ENCODE data around the gene SLC11A2. TPM values are rescaled to one million over a fixed set of nuclear protein-coding genes. Genes with fewer than 3 reads are reported as not detected.

SLC11A2 gene
- total and polyA plus RNA-seq, 2 experiments from 2014 or later = 19.4 to 48.9 TPM

DNA sequence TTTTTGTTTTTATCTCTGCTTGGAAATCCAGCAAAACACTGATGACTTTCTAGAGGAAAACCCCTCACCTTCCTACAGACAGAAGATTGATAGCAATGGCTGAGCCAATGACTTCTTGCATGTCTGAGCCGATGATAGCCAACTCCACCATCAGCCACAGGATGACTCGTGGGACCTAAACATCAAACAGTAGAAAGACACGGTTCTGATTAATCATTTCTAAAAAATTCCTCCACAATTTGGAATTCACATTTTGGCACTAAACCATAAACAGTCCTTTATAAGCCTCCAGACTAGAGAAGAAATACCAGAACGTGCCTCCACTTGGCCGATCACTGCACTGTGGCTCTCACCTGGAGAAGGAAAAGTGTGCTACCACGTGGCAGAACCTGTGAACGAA lies 25.9 kb downstream of the SLC11A2 start:
- H3K9me2 ChIP-seq (ENCODE audit: insufficient read depth) = no peaks in the 10 kb centered on the region
- H3K36me3 ChIP-seq (ENCODE audit: insufficient read depth) = peaks cover 14% of the 10 kb centered on the region
- ATAC-seq = no peak
- no peaks in the 10 kb centered on the region for H3K27me3 ChIP-seq (ENCODE audit: insufficient read depth)
- H3K79me2 ChIP-seq (replicated peaks; ENCODE audit: insufficient read depth) = peaks cover 3% of the 10 kb centered on the region; the same call in 1 of the 2 replicates
- H4K20me1 ChIP-seq (replicated peaks; ENCODE audit: insufficient read depth) = no peaks in the 10 kb centered on the region
- H3K4me3 ChIP-seq = no peak overlapping the region
- Mint-ChIP-seq H3K27ac (no peak overlapping the region), H3K4me3 (no peak overlapping the region), H3K27me3 (ENCODE audit: insufficient read depth, low read depth, poor library complexity) (peaks cover 4% of the 10 kb centered on the region), H3K4me1 (peaks cover 9% of the 10 kb centered on the region), H3K9me3 (no peaks in the 10 kb centered on the region), H3K36me3 (ENCODE audit: low read depth) (peaks cover 38% of the 10 kb centered on the region)
- H2AFZ ChIP-seq = no peak overlapping the region
- H3K27ac ChIP-seq (ENCODE audit: low read depth) = no peak overlapping the region
- TF ChIP-seq STAT1 (IDR thresholded peaks at IDR 0.05; ENCODE audit: unreplicated experiment) = no peak
- no peak for TF ChIP-seq CREB1 (CRISPR knock-in tag; IDR thresholded peaks at IDR 0.05; ENCODE audit: low read depth)
- no peak for TF ChIP-seq EZH2 (IDR thresholded peaks at IDR 0.05; ENCODE audit: low read depth, unreplicated experiment)
- TF ChIP-seq JUNB (IDR thresholded peaks at IDR 0.05; ENCODE audit: unreplicated experiment) = no peak
- no peak for TF ChIP-seq ZNF114 (CRISPR knock-in tag; IDR thresholded peaks at IDR 0.05)
- TF ChIP-seq NANOG (IDR thresholded peaks at IDR 0.05; ENCODE audit: borderline replicate concordance) = no peak
- TF ChIP-seq, protein P1, sequence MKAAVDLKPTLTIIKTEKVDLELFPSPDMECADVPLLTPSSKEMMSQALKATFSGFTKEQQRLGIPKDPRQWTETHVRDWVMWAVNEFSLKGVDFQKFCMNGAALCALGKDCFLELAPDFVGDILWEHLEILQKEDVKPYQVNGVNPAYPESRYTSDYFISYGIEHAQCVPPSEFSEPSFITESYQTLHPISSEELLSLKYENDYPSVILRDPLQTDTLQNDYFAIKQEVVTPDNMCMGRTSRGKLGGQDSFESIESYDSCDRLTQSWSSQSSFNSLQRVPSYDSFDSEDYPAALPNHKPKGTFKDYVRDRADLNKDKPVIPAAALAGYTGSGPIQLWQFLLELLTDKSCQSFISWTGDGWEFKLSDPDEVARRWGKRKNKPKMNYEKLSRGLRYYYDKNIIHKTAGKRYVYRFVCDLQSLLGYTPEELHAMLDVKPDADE (IDR thresholded peaks at IDR 0.05) = no peak
- TF ChIP-seq, protein P2, sequence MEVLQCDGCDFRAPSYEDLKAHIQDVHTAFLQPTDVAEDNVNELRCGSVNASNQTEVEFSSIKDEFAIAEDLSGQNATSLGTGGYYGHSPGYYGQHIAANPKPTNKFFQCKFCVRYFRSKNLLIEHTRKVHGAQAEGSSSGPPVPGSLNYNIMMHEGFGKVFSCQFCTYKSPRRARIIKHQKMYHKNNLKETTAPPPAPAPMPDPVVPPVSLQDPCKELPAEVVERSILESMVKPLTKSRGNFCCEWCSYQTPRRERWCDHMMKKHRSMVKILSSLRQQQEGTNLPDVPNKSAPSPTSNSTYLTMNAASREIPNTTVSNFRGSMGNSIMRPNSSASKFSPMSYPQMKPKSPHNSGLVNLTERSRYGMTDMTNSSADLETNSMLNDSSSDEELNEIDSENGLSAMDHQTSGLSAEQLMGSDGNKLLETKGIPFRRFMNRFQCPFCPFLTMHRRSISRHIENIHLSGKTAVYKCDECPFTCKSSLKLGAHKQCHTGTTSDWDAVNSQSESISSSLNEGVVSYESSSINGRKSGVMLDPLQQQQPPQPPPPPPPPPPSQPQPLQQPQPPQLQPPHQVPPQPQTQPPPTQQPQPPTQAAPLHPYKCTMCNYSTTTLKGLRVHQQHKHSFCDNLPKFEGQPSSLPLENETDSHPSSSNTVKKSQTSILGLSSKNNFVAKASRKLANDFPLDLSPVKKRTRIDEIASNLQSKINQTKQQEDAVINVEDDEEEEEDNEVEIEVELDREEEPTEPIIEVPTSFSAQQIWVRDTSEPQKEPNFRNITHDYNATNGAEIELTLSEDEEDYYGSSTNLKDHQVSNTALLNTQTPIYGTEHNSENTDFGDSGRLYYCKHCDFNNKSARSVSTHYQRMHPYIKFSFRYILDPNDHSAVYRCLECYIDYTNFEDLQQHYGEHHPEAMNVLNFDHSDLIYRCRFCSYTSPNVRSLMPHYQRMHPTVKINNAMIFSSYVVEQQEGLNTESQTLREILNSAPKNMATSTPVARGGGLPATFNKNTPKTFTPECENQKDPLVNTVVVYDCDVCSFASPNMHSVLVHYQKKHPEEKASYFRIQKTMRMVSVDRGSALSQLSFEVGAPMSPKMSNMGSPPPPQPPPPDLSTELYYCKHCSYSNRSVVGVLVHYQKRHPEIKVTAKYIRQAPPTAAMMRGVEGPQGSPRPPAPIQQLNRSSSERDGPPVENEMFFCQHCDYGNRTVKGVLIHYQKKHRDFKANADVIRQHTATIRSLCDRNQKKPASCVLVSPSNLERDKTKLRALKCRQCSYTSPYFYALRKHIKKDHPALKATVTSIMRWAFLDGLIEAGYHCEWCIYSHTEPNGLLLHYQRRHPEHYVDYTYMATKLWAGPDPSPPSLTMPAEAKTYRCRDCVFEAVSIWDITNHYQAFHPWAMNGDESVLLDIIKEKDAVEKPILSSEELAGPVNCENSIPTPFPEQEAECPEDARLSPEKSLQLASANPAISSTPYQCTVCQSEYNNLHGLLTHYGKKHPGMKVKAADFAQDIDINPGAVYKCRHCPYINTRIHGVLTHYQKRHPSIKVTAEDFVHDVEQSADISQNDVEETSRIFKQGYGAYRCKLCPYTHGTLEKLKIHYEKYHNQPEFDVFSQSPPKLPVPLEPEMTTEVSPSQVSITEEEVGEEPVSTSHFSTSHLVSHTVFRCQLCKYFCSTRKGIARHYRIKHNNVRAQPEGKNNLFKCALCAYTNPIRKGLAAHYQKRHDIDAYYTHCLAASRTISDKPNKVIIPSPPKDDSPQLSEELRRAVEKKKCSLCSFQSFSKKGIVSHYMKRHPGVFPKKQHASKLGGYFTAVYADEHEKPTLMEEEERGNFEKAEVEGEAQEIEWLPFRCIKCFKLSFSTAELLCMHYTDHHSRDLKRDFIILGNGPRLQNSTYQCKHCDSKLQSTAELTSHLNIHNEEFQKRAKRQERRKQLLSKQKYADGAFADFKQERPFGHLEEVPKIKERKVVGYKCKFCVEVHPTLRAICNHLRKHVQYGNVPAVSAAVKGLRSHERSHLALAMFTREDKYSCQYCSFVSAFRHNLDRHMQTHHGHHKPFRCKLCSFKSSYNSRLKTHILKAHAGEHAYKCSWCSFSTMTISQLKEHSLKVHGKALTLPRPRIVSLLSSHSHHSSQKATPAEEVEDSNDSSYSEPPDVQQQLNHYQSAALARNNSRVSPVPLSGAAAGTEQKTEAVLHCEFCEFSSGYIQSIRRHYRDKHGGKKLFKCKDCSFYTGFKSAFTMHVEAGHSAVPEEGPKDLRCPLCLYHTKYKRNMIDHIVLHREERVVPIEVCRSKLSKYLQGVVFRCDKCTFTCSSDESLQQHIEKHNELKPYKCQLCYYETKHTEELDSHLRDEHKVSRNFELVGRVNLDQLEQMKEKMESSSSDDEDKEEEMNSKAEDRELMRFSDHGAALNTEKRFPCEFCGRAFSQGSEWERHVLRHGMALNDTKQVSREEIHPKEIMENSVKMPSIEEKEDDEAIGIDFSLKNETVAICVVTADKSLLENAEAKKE (CRISPR knock-in tag; IDR thresholded peaks at IDR 0.05) = no peak
- no peak for TF ChIP-seq POLR2AphosphoS5 (IDR thresholded peaks at IDR 0.05; ENCODE audit: low read depth)
- TF ChIP-seq, protein P3, sequence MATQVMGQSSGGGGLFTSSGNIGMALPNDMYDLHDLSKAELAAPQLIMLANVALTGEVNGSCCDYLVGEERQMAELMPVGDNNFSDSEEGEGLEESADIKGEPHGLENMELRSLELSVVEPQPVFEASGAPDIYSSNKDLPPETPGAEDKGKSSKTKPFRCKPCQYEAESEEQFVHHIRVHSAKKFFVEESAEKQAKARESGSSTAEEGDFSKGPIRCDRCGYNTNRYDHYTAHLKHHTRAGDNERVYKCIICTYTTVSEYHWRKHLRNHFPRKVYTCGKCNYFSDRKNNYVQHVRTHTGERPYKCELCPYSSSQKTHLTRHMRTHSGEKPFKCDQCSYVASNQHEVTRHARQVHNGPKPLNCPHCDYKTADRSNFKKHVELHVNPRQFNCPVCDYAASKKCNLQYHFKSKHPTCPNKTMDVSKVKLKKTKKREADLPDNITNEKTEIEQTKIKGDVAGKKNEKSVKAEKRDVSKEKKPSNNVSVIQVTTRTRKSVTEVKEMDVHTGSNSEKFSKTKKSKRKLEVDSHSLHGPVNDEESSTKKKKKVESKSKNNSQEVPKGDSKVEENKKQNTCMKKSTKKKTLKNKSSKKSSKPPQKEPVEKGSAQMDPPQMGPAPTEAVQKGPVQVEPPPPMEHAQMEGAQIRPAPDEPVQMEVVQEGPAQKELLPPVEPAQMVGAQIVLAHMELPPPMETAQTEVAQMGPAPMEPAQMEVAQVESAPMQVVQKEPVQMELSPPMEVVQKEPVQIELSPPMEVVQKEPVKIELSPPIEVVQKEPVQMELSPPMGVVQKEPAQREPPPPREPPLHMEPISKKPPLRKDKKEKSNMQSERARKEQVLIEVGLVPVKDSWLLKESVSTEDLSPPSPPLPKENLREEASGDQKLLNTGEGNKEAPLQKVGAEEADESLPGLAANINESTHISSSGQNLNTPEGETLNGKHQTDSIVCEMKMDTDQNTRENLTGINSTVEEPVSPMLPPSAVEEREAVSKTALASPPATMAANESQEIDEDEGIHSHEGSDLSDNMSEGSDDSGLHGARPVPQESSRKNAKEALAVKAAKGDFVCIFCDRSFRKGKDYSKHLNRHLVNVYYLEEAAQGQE (IDR thresholded peaks at IDR 0.05; ENCODE audit: unreplicated experiment) = no peak
- no peak for TF ChIP-seq EZH2phosphoT487 (IDR thresholded peaks at IDR 0.05; ENCODE audit: unreplicated experiment)
- TF ChIP-seq ZNF331 (CRISPR knock-in tag; IDR thresholded peaks at IDR 0.05; ENCODE audit: low read depth) = no peak
- DNase-seq (ENCODE audit: low spot score) = no peak
- no peak overlapping the region for H3K4me2 ChIP-seq
- H3F3A ChIP-seq (replicated peaks; ENCODE audit: low read depth) = no peaks in the 10 kb centered on the region
- H3K4me1 ChIP-seq (ENCODE audit: insufficient read depth) = 0 out of 2 replicates have a peak, but pooled peaks cover 2% of the 10 kb centered on the region

Data from GM23338 (cell line).